CD4-positive, alpha-beta T cell treated with Interleukin-10 for 1 hour (primary cell): ENCODE data around the gene STK24.
A peak's percentile ranks its signal among the peaks of the same experiment; 100 is the strongest.

Source experiments
- DNase-seq: peaks from one replicate; pipeline ENCODE4 v3.0.0-alpha.2; 2020

Gene STK24

GRCh38 chr13:98446234-98446621 is 130.7 kb downstream of the STK24 start:
- DNase-seq, result no peak

DNA sequence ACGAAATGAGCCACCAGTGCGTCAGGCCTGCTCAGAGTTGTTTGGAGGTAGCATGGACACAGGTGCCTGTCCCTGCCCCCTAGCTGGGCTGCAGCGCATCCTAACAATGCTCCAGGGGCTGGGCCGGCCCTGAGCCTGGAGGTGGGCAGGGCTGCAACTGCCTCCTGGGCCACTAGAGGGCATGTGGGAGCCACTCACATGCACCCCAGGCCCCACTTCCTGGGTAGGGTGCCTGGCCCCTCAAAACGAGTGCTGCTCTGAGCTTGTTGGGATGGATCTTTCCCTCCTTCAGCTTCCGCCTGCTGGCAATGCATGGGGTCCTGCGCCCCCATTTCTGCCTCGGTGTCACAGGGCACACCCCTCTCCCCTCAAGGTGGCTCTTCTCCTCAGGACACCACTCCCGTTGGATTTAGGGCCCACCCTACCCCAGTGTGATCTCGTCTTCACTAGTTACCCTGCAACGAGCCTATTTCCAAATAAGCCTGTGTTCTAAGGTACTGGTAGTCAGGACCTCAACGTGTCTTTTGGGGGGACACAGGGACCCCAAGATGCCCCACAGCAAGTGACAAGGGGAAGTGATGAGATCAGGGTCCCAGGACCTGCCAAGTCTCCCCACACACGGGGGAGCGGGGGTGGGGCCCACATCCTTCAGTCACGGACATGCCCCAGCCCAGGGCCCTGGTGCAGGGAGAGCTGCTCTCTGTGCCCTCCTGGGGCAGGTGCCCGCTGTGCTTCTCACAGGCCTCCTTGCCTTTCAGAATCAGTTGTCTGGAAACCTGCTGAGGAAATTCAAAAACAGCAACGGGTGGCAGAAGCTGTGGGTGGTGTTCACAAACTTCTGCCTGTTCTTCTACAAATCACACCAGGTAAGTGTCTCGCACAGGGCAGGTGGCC is 131.3 kb downstream of the STK24 start:
- peak; percentile 78 for DNase-seq

DNA sequence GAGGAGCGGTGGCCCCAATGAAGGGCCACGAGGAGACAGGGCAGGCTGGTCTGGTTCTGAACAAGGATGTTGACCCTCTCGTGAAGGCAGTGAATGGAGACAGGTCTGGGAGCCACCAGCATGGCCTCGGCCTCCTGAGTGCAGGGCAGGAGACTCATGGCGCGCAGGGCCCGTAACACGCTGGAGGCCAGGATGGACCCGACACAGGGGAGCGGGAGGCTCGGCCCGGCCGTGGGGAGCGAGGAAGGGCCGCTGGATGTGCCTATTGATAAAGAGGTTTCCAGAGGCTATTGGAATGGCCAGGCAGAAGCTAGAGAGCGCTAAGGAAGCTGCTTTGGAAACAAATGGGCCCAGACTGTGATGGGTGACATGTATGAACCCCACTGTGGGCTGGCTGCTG is 132.5 kb downstream of the STK24 start:
- DNase-seq, result no peak

GRCh38 chr13:98443800-98444325 is 133.0 kb downstream of the STK24 start:
- DNase-seq, result no peak

- no peak for DNase-seq
These were observed 133.6 kb downstream of the STK24 start for GRCh38 chr13:98443329-98443728.

GRCh38 chr13:98442391-98443230 is 134.3 kb downstream of the STK24 start:
- DNase-seq, result no peak

DNA sequence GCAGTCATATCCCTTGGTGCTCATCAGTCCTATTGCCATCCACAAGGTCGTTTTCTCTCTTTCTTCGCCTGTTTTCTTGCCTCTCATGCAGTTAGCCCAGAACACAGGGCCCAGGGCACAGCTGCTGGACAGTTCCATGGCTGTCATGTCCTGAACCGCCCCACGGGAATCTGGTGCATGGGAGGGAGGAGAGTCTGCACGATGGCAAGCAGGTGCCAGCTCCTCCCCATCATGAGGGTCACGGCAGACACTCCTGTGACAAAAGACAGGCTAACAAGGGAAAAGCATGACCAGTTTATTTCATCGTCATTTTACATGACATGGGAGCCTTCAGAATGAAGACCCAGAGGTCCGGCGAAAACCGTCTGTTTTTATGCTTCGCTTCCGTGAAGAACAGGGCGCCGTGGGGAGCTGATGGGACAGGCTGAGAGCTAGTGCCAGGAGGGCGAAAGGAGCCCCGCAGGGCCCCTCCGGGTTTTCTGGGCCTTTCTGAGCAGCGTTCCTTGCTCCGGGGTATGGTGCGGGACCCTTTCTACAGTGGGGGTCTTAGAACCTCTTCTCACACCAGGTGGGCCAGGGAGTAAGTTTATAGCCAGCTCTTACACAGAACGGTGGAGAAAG is 135.7 kb downstream of the STK24 start:
- DNase-seq, result no peak

DNA sequence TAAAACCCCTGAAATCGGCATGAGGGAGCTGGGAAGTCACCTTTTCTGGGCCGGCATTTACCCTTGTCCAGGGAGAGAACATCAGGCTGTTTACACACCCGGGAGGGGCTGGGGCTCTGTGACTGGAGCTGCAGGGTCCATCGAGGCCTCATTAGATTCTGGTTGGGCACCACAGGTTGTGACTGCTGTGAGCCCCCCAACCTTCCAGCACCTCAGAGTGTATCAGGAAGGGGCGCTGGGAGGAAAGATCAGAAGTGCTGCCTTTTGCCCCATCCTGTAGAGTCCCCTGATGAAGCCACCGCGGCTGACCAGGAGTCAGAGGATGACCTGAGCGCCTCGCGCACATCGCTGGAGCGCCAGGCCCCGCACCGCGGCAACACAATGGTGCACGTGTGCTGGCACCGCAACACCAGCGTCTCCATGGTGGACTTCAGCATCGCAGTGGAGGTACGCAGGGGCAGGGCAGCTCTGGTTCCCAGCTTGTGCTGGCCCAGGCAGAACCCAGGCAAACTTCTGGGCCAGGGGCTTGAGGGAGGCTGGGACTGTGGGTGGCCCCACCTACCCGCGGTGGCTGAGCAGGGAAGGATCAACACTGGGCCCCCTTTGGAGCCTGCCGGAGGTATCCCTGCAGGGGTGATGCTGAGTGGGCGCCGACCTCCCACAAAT is 136.4 kb downstream of the STK24 start:
- DNase-seq, result no peak

GRCh38 chr13:98439896-98440295 is 137.0 kb downstream of the STK24 start:
- no peak for DNase-seq

DNA sequence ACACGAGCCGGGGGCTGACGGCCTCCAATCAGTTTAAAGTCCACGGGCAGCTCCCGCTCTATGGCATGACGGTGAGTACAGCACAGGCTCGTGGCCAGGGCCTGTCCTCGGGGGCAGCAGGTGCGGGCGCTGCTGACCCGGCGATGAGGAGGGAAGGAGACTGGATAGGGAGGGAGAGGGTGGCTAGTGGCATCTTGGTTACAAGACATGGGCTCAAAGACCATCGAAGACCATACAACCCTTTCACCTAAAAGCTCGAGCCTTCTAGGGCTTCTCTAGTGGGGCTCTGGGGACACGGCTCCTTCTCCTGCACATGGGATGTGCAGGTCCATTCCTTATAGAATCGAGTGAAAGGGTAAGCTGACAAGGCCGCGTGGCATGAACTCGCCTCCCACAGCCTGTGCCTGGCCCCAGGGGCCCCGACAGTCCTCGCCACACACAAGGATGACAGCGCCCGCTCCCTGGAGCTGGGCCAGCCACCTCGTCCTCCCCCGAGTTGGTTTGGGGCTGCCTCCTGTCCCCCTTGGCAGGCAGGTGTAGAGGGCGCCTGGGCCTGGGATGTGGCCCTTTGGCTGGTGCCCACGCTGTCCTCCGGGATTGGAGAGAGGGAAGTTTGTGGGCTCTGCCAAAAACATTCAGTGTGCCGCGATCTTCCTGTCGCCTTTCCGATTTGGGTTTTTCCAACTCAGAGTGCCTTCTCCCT is 137.6 kb downstream of the STK24 start:
- no peak for DNase-seq

DNA sequence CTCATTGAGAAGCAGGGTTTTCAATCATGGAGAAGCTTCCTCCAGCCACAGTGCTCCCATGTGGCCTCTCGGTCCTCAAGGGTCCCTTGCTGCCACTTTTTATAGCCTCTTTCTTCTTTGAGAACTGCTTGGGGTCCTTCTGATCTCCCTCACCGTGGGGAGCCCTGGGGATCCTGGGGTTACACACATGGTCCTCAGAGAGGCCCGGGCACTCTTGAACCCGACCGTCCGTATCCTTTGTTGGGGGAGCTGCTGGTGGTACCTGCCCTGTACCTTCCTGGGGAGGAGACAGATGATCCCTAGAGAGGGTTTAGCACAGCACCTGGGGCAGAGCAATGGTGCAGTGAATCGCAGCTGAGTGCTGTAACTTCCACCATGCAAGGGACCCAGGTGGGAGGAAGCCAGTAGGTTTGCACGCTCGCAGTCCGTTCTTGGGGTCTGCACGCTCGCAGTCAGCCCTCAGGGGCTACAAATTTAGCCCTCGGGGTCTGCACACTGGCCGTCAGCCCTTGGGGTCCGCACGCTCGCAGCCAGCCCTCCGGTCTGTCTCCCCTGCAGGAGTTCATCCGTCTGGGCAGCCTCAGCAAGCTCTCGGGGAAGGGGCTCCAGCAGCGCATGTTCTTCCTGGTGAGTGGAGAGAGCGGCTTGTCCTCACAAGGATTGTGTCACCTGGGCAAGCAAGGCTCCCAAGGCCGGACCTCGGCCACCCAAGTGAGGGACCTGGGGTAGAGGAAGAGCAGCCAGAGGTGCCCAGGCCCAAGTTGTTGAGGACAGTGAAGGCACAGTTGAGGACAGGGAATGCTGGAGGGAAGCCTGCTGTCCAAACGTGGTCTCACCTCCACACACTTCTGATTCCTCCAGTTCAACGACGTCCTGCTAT is 138.4 kb downstream of the STK24 start:
- DNase-seq, result no peak

DNA sequence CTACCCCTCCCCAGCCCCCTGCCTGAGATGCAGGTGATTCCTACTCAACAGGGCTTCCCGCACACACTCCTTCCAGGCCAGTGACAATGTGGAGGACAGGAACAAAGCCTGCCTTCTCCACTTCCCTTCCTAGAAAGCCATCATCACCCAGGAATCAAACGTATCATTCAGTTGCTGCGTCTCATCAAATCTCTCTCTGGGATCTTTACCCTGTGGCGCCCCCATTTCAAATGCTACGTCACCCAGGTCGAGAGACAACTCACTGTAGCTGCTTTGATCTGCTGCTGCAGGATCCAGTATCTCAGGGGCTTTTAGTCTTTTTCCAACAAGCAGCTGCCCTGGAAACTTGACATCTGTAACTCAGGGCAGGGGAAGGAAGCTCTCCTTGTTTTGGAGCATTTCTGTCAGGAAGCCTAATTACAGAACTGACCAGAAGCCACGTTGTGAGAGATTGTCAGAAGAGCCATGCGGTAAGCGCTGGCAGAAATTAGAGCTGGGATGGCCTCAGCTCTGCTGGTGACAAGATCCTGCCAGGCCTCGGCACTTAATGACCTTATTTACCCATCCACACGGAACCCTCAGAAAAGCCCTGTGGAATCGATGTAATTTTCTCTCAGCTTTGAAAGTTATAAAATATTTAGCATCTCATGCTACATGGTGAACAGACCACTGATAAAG is 140.5 kb downstream of the STK24 start:
- DNase-seq, result no peak

GRCh38 chr13:98435376-98435775 is 141.5 kb downstream of the STK24 start:
- DNase-seq, result no peak

GRCh38 chr13:98434060-98434459 is 142.8 kb downstream of the STK24 start:
- no peak for DNase-seq

GRCh38 chr13:98433654-98434053 is 143.3 kb downstream of the STK24 start:
- DNase-seq, result no peak

- no peak for DNase-seq
These were observed 144.3 kb downstream of the STK24 start for GRCh38 chr13:98432638-98433037.

DNA sequence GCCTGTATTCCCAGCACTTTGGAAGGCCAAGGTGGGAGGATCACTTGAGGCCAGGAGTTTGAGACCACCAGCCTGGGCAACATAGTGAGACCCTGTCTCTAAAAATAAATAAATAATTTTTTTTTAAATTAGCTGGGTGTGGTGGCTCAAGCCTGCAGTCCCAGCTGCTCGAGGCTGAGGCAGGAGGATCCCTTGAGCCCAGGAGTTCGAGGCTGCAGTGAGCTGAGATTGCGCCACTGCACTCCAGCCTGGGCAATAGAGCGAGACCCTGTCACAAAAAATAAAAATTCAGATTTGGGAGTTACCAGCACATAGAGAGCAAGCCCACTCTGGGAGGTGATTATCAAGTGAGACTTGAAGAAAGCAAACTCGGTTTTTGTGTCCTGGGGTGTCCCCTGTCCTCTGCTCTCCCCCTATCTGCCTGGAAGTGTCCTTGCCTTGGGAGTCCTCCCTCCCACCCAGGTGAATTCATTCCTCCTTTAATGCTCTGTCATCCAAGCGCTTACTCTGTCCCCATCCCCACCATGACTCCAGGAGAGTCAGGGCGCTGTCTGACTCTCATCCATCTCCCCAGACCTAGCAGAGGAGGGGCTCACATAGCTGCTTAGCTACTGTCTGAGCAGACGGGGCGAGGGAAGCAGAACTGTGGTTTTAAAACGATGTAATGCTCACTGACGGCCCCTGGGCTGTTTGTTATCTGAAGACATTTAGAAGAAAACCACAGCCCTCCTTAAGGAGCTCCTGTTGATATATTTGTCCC is 146.8 kb downstream of the STK24 start:
- DNase-seq, result no peak

- no peak for DNase-seq
These were observed 147.4 kb downstream of the STK24 start for GRCh38 chr13:98429531-98429930.

DNA sequence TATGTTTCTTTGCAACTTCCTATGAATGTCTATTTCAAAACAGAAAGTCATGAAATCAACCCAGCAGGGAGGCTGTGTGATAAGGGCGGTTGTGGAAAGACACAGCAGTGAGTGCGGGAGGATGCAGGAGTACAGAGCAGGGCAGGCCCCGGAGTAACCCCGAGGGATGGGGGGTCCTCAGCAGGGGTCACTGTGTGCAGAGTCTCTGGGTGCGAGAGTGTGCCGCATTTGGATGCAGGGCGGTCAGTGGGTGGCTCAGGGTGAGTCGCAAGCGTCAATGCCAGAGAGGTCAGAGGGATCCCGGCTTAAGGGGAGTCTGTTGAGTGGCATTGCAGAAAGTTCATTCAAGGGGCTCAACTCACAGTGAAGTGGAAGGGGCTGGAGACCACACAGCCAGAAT is 147.8 kb downstream of the STK24 start:
- no peak for DNase-seq
